GM12872 (cell line): ENCODE data around the gene TMEM267.

Experiments
- CTCF ChIP-seq: IDR thresholded peaks from 3 replicates; pipeline ENCODE4 v1.5.1; 2011; ENCODE audit warnings: low read depth, mild to moderate bottlenecking, low read length, moderate library complexity; ENCODE audit not compliant: insufficient read depth

TMEM267 gene

GRCh38 chr5:43483298-43484105 is at the start of gene TMEM267:
TMEM267 (minus strand) TSS chr5:43483865; CDS start chr5:43453969, 29,896 bp downstream.
- TF ChIP-seq CTCF, result no peak

DNA sequence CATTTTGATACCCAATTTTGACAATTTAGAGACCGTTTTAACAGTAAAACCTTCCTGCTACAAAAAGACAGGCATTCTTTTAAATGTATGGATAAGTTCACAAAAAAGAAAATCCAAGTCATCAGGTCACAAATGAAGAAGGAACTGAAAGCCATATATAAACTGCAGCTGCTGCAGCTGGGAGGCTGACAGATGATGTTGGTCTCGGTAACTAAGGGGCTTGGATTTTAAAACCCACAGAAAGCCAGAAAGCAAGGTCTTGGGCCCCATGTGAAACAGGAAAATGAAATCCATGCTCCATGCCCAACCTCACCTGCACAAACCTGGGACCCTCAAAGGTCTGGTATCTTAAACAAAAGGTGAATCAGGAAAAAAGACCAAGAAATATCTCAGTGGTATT is 47.0 kb upstream of the TMEM267 start:
- TF ChIP-seq CTCF, result no peak

DNA sequence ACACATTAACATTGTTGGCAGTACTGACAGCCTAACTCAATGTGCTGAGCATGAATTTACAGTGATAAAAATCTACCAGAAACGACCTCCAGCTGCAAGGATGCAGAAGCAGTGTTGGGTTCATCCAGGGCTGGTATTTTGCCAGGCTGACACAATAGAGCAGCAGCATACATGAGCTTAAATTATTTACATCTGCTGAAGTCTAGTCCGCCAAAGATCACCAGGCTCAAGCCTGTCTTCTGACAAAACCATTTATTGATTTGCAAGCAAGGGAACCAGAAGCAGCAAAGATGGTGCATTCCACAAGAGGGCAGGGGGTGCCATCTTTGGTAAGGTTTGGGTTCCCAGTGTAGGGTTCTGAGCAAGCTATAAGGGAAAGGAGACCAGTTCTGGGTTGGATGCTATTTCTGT is 40.0 kb upstream of the TMEM267 start:
- TF ChIP-seq CTCF, result no peak

GRCh38 chr5:43520615-43521014 is 37.0 kb upstream of the TMEM267 start:
- TF ChIP-seq CTCF, result no peak

GRCh38 chr5:43515678-43516048 is 32.0 kb upstream of the TMEM267 start:
- TF ChIP-seq CTCF, result no peak

GRCh38 chr5:43514816-43515677 is 31.4 kb upstream of the TMEM267 start, which contains the start of gene C5orf34:
C5orf34 (minus strand) TSS chr5:43515148; CDS start chr5:43509339, 5,809 bp downstream.
- no peak for TF ChIP-seq CTCF

DNA sequence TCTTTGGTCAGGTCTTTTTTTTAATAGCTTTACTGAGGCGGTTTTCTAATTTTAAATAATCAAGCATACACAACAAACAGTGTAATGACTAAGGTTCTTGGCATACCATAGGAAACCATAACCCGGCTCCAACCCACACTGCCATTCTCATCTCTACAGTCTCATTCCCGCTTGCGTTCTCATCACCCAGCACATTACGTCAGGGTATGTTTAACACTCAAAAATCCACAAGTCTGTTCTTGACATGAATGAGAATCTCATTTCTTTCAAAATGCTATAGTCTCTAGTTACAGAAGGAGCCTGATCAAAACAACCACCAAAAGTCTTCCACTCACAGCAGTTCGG is 30.8 kb upstream of the TMEM267 start:
- TF ChIP-seq CTCF, result no peak
